HEK293 (cell line): ENCODE measurements around the gene TOMM5.
A peak's percentile ranks its signal among the peaks of the same experiment; 100 is the strongest.

Source experiments
- CTCF ChIA-PET: fragments of 350-600 bp; formaldehyde crosslinking; extraction: SDS; loops from one replicate; lab custom pipeline; 2021; ENCODE audit warnings: antibody characterized with exemption; lab: Yijun Ruan, JAX
- POLR2A ChIA-PET: fragments of 300-600 bp; formaldehyde crosslinking; extraction: SDS; loops from one replicate; lab custom pipeline; 2020; ENCODE audit warnings: antibody characterized with exemption, inconsistent platforms; lab: Yijun Ruan, JAX
- H3K27ac ChIP-seq: fragments of 200-500 bp; sonication (Bioruptor generic); 2 replicates; pipeline ENCODE4 v1.5.1; 2014; ENCODE audit warnings: low read depth, low read length, control low read depth, inconsistent platforms; ENCODE audit errors: extremely low read depth
- H3K36me3 ChIP-seq, 2 experiments: fragments of 200-500 bp in 1 of 2; sonication (Bioruptor generic) in 1 of 2; 1 replicate in 1 of 2; 2 replicates in 1 of 2; pipeline ENCODE4 v1.5.1; 2014 to 2017; ENCODE audit warnings: inconsistent platforms in 2 of 2, low read length in 2 of 2; ENCODE audit not compliant: control insufficient read depth in 2 of 2, insufficient read depth in 1 of 2
- H3K4me1 ChIP-seq: fragments of 200-500 bp; sonication (Bioruptor generic); 2 replicates; pipeline ENCODE4 v1.5.1; 2014; ENCODE audit warnings: mild to moderate bottlenecking, low read length, inconsistent platforms; ENCODE audit not compliant: control insufficient read depth, insufficient read depth
- H3K4me3 ChIP-seq: 2 replicates; pipeline ENCODE4 v1.5.1; 2011; ENCODE audit warnings: low read depth, mild to moderate bottlenecking, control low read depth, low read length, moderate library complexity
- H3K9me3 ChIP-seq: fragments of 200-500 bp; sonication (Bioruptor generic); 2 replicates; pipeline ENCODE4 v1.5.1; 2014; ENCODE audit warnings: low read depth, low read length, inconsistent platforms; ENCODE audit not compliant: control insufficient read depth, insufficient read depth
- GFI1B ChIP-seq: fragments of 450-650 bp; formaldehyde crosslinking; IDR thresholded peaks from 2 replicates; pipeline ENCODE4 v1.5.1; 2016; ENCODE audit warnings: missing biosample characterization, missing genetic modification characterization
- HOXA7 ChIP-seq: sonication (generic); formaldehyde crosslinking; IDR thresholded peaks from 2 replicates; pipeline ENCODE4 v1.8.1; 2022; ENCODE audit warnings: missing genetic modification reagents, borderline replicate concordance
- PRDM2 ChIP-seq: fragments of 450-650 bp; formaldehyde crosslinking; IDR thresholded peaks from 2 replicates; pipeline ENCODE4 v1.5.1; 2016; ENCODE audit warnings: missing biosample characterization, missing genetic modification characterization, borderline replicate concordance
- SALL2 ChIP-seq: fragments of 450-650 bp; formaldehyde crosslinking; IDR thresholded peaks from 2 replicates; pipeline ENCODE4 v1.5.0; 2017; ENCODE audit warnings: missing biosample characterization, mild to moderate bottlenecking, missing genetic modification characterization, borderline replicate concordance
- YY1 ChIP-seq: fragments of 450-650 bp; formaldehyde crosslinking; IDR thresholded peaks from 2 replicates; pipeline ENCODE4 v1.5.1; 2018; ENCODE audit warnings: missing biosample characterization, missing genetic modification characterization
- ZBTB1 ChIP-seq: fragments of 450-650 bp; formaldehyde crosslinking; IDR thresholded peaks from 2 replicates; pipeline ENCODE4 v1.5.1; 2016; ENCODE audit warnings: missing biosample characterization, missing genetic modification characterization
- ZBTB11 ChIP-seq: fragments of 450-650 bp; formaldehyde crosslinking; conservative IDR thresholded peaks from 2 replicates; pipeline ENCODE4 v1.5.1; 2016; ENCODE audit warnings: low read depth, missing biosample characterization, missing genetic modification characterization
- ZBTB17 ChIP-seq: fragments of 450-650 bp; formaldehyde crosslinking; IDR thresholded peaks from 2 replicates; pipeline ENCODE4 v1.5.1; 2016; ENCODE audit warnings: missing biosample characterization, missing genetic modification characterization
- ZBTB7A ChIP-seq: fragments of 450-650 bp; formaldehyde crosslinking; IDR thresholded peaks from 2 replicates; pipeline ENCODE4 v1.5.1; 2016; ENCODE audit warnings: low read depth, missing biosample characterization, missing genetic modification characterization
- ZIC2 ChIP-seq: fragments of 450-650 bp; formaldehyde crosslinking; IDR thresholded peaks from 2 replicates; pipeline ENCODE4 v1.5.1; 2016; ENCODE audit warnings: missing biosample characterization, missing genetic modification characterization
- ZNF202 ChIP-seq: fragments of 450-650 bp; formaldehyde crosslinking; IDR thresholded peaks from 2 replicates; pipeline ENCODE4 v1.5.1; 2016; ENCODE audit warnings: missing biosample characterization, missing genetic modification characterization, borderline replicate concordance
- ZNF211 ChIP-seq: fragments of 450-650 bp; formaldehyde crosslinking; IDR thresholded peaks from 2 replicates; pipeline ENCODE4 v1.5.1; 2016; ENCODE audit warnings: low read depth, missing biosample characterization, missing genetic modification characterization
- ZNF26 ChIP-seq: fragments of 450-650 bp; formaldehyde crosslinking; IDR thresholded peaks from 2 replicates; pipeline ENCODE4 v1.5.1; 2016; ENCODE audit warnings: missing biosample characterization, missing genetic modification characterization
- ZNF48 ChIP-seq: fragments of 450-650 bp; formaldehyde crosslinking; IDR thresholded peaks from 2 replicates; pipeline ENCODE4 v1.5.1; 2016; ENCODE audit warnings: missing biosample characterization, missing genetic modification characterization
- ZNF596 ChIP-seq: fragments of 450-650 bp; IDR thresholded peaks from 2 replicates; pipeline ENCODE4 v1.5.0; 2018; ENCODE audit warnings: missing biosample characterization, mild to moderate bottlenecking, missing genetic modification characterization, moderate library complexity
- ZNF610 ChIP-seq: fragments of 450-650 bp; formaldehyde crosslinking; IDR thresholded peaks from 2 replicates; pipeline ENCODE4 v1.5.1; 2016; ENCODE audit warnings: missing biosample characterization, missing genetic modification characterization, borderline replicate concordance
- ZNF747 ChIP-seq: fragments of 450-650 bp; formaldehyde crosslinking; IDR thresholded peaks from 2 replicates; pipeline ENCODE4 v1.5.1; 2016; ENCODE audit warnings: missing biosample characterization, missing genetic modification characterization
- ZNF791 ChIP-seq: fragments of 450-650 bp; formaldehyde crosslinking; IDR thresholded peaks from 2 replicates; pipeline ENCODE4 v1.5.1; 2016; ENCODE audit warnings: missing biosample characterization, missing genetic modification characterization
- ZSCAN18 ChIP-seq: fragments of 450-650 bp; formaldehyde crosslinking; IDR thresholded peaks from 2 replicates; pipeline ENCODE4 v1.5.1; 2016; ENCODE audit warnings: missing biosample characterization, missing genetic modification characterization

The TOMM5 gene

GRCh38 chr9:37619806-37620205 lies 27.4 kb upstream of the TOMM5 start:
- Histone ChIP-seq H3K4me3 (no peak overlapping the region), H3K27ac (no peak overlapping the region)
- TF ChIP-seq ZNF26 (tag by site-specific recombination) (no peak), ZNF202 (tag by site-specific recombination) (no peak), ZBTB11 (no peak), ZNF791 (tag by site-specific recombination) (no peak), HOXA7 (CRISPR knock-in tag) (no peak), ZNF747 (tag by site-specific recombination) (no peak)
- TF ChIP-seq, all 188 proteins: peak for 0
- H3K36me3 ChIP-seq: no peaks in the 10 kb centered on the region
- H3K4me1 ChIP-seq: no peaks in the 10 kb centered on the region
- CTCF ChIA-PET: interaction anchor here (1.3 kb wide), 1 partner anchor 23 kb away, joined by 3 read pairs; no protein-coding TSS in a partner anchor
- POLR2A ChIA-PET: no interaction called here
- no peaks in the 10 kb centered on the region for H3K9me3 ChIP-seq

- H3K36me3 ChIP-seq: no peaks in the 10 kb centered on the region
- ChIA-PET CTCF (interaction anchor here (1.3 kb wide), 1 partner anchor 22 kb away, joined by 3 read pairs; no protein-coding TSS in a partner anchor), POLR2A (interaction anchor here (0.6 kb wide), 1 partner anchor 661 kb away, joined by 4 read pairs; no protein-coding TSS in a partner anchor)
- no peaks in the 10 kb centered on the region for H3K9me3 ChIP-seq
- TF ChIP-seq ZNF48 (tag by site-specific recombination) (no peak), ZBTB17 (tag by site-specific recombination) (peak; percentile 28; the same call in 1 of the 2 replicates), ZBTB1 (no peak), ZIC2 (0 out of 2 replicates have a peak, but pooled peaks have one; percentile 10), YY1 (tag by site-specific recombination) (no peak), PRDM2 (tag by site-specific recombination) (no peak), ZNF610 (tag by site-specific recombination) (no peak), ZBTB7A (tag by site-specific recombination) (no peak), SALL2 (no peak), ZNF211 (tag by site-specific recombination) (no peak), GFI1B (tag by site-specific recombination) (no peak), ZSCAN18 (tag by site-specific recombination) (no peak), ZNF596 (tag by site-specific recombination) (no peak)
- no peak overlapping the region for H3K4me3 ChIP-seq
- no peak overlapping the region for H3K27ac ChIP-seq
- H3K4me1 ChIP-seq: no peaks in the 10 kb centered on the region
These were observed 26.4 kb upstream of the TOMM5 start for GRCh38 chr9:37618817-37619216.
